B cell (primary cell): ENCODE results near the gene FAM151A. TPM values are rescaled to one million over a fixed set of nuclear protein-coding genes. Genes with fewer than 3 reads are reported as not detected.

Experiments used
- ATAC-seq: fragments of 200-7000 bp; cut with Tn5 transposase; one replicate; pipeline ENCODE4 v1.10.0; 2021; ENCODE audit warnings: low read depth, mild to moderate bottlenecking, moderate number of reproducible peaks, moderate library complexity
- CTCF ChIA-PET: fragments of 350-600 bp; sonication (Branson Sonifier 250); formaldehyde crosslinking; loops from one replicate; lab custom pipeline; 2021; ENCODE audit warnings: antibody characterized with exemption, inconsistent platforms; lab: Charles Lee
- POLR2A ChIA-PET: fragments of 350-600 bp; sonication (Branson Sonifier 250); formaldehyde crosslinking; loops from one replicate; lab custom pipeline; 2021; ENCODE audit warnings: antibody characterized with exemption; lab: Charles Lee
- DNase-seq: peaks from one replicate; pipeline ENCODE4 v3.0.0; 2013
- H2AFZ ChIP-seq: 2 replicates; pipeline ENCODE4 v1.6.1; 2012; ENCODE audit warnings: mild to moderate bottlenecking, low read depth, low read length; ENCODE audit not compliant: insufficient read depth, poor library complexity, severe bottlenecking
- H3K27ac ChIP-seq, 2 donors: 1 replicate in 1 of 2; 2 replicates in 1 of 2; pipeline ENCODE4 v1.5.1; 2012 to 2013; ENCODE audit warnings: low read length in 2 of 2, mild to moderate bottlenecking in 2 of 2, moderate library complexity in 1 of 2
- H3K27me3 ChIP-seq, 4 experiments: fragments of 200-600 bp in 1 of 4; sonication (generic) in 1 of 4; replicated peaks in 1 of 4; 1 replicate in 2 of 4; 2 replicates in 2 of 4; pipeline versions ENCODE4 v1.6.1 to v1.7.0; 2013 to 2016; ENCODE audit warnings: low read length in 3 of 4, mild to moderate bottlenecking in 2 of 4, mixed read lengths in 1 of 4, moderate library complexity in 1 of 4; ENCODE audit not compliant: insufficient read depth in 4 of 4, control insufficient read depth in 3 of 4; ENCODE audit errors: control extremely low read depth in 1 of 4
- H3K36me3 ChIP-seq, 2 experiments: replicated peaks in 1 of 2; 1 replicate in 1 of 2; 2 replicates in 1 of 2; pipeline versions ENCODE4 v1.6.1 to v1.7.1; 2013; ENCODE audit warnings: low read length in 1 of 2; ENCODE audit not compliant: insufficient read depth in 2 of 2, control insufficient read depth in 1 of 2; ENCODE audit errors: control extremely low read depth in 1 of 2, extremely low read depth in 1 of 2
- H3K4me1 ChIP-seq, 2 donors: fragments of 200-600 bp in 1 of 2; sonication (generic) in 1 of 2; 1 replicate in 1 of 2; 2 replicates in 1 of 2; pipeline versions ENCODE4 v1.5.1 to v1.6.1; 2013 to 2017; ENCODE audit warnings: low read length in 2 of 2; ENCODE audit not compliant: control insufficient read depth in 2 of 2, insufficient read depth in 2 of 2
- H3K4me2 ChIP-seq: replicated peaks from 2 replicates; pipeline ENCODE3; 2012; ENCODE audit warnings: mild to moderate bottlenecking, low read depth, low read length; ENCODE audit not compliant: poor library complexity, severe bottlenecking
- H3K4me3 ChIP-seq, 5 experiments: fragments of 200-600 bp in 1 of 5; sonication (generic) in 1 of 5; 1 replicate in 3 of 5; 2 replicates in 2 of 5; pipeline versions ENCODE4 v1.5.1 to v1.7.0; 2011 to 2016; ENCODE audit warnings: low read length in 4 of 5, mild to moderate bottlenecking in 4 of 5, low read depth in 2 of 5, control low read depth in 1 of 5, moderate library complexity in 1 of 5; ENCODE audit not compliant: insufficient read depth in 1 of 5; ENCODE audit errors: control extremely low read depth in 1 of 5, extremely low read depth in 1 of 5
- H3K79me2 ChIP-seq: fragments of 200-600 bp; sonication (generic); one replicate; pipeline ENCODE4 v1.6.0; 2016; ENCODE audit warnings: low read length; ENCODE audit not compliant: control insufficient read depth, insufficient read depth
- H3K9ac ChIP-seq: fragments of 200-600 bp; sonication (generic); 2 replicates; pipeline ENCODE4 v1.6.1; 2017; ENCODE audit warnings: mild to moderate bottlenecking, low read length, moderate library complexity
- H3K9me3 ChIP-seq, 3 donors: one replicate each; pipeline versions ENCODE4 v1.6.1 to v1.7.1; 2013; ENCODE audit warnings: low read length in 2 of 3; ENCODE audit not compliant: control insufficient read depth in 2 of 3, insufficient read depth in 1 of 3; ENCODE audit errors: control extremely low read depth in 1 of 3
- H4K20me1 ChIP-seq: 2 replicates; pipeline ENCODE4 v1.6.0; 2012; ENCODE audit warnings: mild to moderate bottlenecking, low read length; ENCODE audit not compliant: insufficient read depth, control insufficient read depth, poor library complexity, severe bottlenecking
- H3K27ac Mint-ChIP-seq: one replicate; pipeline ENCODE4 v1.8.0; 2021; ENCODE audit warnings: mixed read lengths
- H3K27me3 Mint-ChIP-seq: one replicate; pipeline ENCODE4 v1.8.0; 2021; ENCODE audit warnings: mixed read lengths
- H3K4me1 Mint-ChIP-seq: one replicate; pipeline ENCODE4 v1.8.0; 2021; ENCODE audit warnings: mixed read lengths
- H3K4me3 Mint-ChIP-seq: one replicate; pipeline ENCODE4 v1.8.0; 2021; ENCODE audit warnings: mixed read lengths
- H3K9me3 Mint-ChIP-seq: one replicate; pipeline ENCODE4 v1.8.0; 2022; ENCODE audit warnings: mixed read lengths; ENCODE audit not compliant: insufficient read depth
- EZH2 ChIP-seq: IDR thresholded peaks from 2 replicates; pipeline ENCODE4 v1.6.1; 2012; ENCODE audit warnings: borderline replicate concordance, low read depth, mild to moderate bottlenecking, moderate library complexity, low read length; ENCODE audit not compliant: insufficient read depth, poor library complexity, severe bottlenecking
- WGBS: methylation state at CpG from one replicate; pipeline ENCODE4 v1.1.5; 2013; ENCODE audit warnings: missing lambda C conversion rate; ENCODE audit not compliant: insufficient coverage; 5-methylcytosine and 5-hydroxymethylcytosine counted together
- intact Hi-C: fragments of 100-400 bp; cut with micrococcal nuclease; formaldehyde crosslinking; loops from one replicate; pipeline ENCODE4 v1.10.0; 2022
- polyA plus RNA-seq: library from polyadenylated mRNA; depleted of rRNA; stranded (reverse); fragments of >200 nt; gene quantifications from 2 replicates; pipeline ENCODE4 v1.2.3, GENCODE V29; 2012
- total RNA-seq, 2 donors: library from RNA; stranded (reverse); fragments of 120-200 nt in 1 of 2; gene quantifications; 1 replicate in 1 of 2; 2 replicates in 1 of 2; pipeline versions ENCODE4 v1.2.3 to v1.2.4, GENCODE V29; 2013 to 2022
- TF ChIP-seq, protein P1 (sequence below): fragments of 200-600 bp; IDR thresholded peaks from one replicate; pipeline ENCODE4 v1.8.0; 2022; ENCODE audit warnings: antibody characterized with exemption, mild to moderate bottlenecking

The FAM151A gene
- total and polyA plus RNA-seq, 2 donors (not counting 1 experiment from before 2014, with no cell fraction given) = not detected

- Histone ChIP-seq H3K27ac (no peak overlapping the region), H3K9ac (no peak overlapping the region), H3K9me3 (no peaks in the 10 kb centered on the region), H3K27me3 (no peaks in the 10 kb centered on the region), H3K4me1 (no peaks in the 10 kb centered on the region), H2AFZ (no peak overlapping the region), H3K4me2 (no peak overlapping the region), H4K20me1 (no peaks in the 10 kb centered on the region), H3K4me3 (no peak overlapping the region), H3K36me3 (no peaks in the 10 kb centered on the region), H3K79me2 (no peaks in the 10 kb centered on the region)
- intact Hi-C loops = no loop called here
- no peak for DNase-seq
- no peak for ATAC-seq
- Mint-ChIP-seq H3K4me1 (no peaks in the 10 kb centered on the region), H3K27me3 (peaks cover 10% of the 10 kb centered on the region), H3K4me3 (no peak overlapping the region), H3K27ac (no peak overlapping the region), H3K9me3 (no peaks in the 10 kb centered on the region)
- POLR2A ChIA-PET = no interaction called here
- WGBS = 92% methylated on average over 3 of the region's 5 CpGs
- TF ChIP-seq EZH2 = no peak
- TF ChIP-seq, protein P1, sequence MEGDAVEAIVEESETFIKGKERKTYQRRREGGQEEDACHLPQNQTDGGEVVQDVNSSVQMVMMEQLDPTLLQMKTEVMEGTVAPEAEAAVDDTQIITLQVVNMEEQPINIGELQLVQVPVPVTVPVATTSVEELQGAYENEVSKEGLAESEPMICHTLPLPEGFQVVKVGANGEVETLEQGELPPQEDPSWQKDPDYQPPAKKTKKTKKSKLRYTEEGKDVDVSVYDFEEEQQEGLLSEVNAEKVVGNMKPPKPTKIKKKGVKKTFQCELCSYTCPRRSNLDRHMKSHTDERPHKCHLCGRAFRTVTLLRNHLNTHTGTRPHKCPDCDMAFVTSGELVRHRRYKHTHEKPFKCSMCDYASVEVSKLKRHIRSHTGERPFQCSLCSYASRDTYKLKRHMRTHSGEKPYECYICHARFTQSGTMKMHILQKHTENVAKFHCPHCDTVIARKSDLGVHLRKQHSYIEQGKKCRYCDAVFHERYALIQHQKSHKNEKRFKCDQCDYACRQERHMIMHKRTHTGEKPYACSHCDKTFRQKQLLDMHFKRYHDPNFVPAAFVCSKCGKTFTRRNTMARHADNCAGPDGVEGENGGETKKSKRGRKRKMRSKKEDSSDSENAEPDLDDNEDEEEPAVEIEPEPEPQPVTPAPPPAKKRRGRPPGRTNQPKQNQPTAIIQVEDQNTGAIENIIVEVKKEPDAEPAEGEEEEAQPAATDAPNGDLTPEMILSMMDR = no peak
- CTCF ChIA-PET = no interaction called here
Measured at GRCh38 chr1:54566438-54567141, 56.7 kb downstream of the FAM151A start.

GRCh38 chr1:54565113-54565501 lies 58.2 kb downstream of the FAM151A start:
- no peak overlapping the region for H3K4me2 ChIP-seq
- TF ChIP-seq EZH2 = no peak
- intact Hi-C loops = no loop called here
- H3K36me3 ChIP-seq = no peaks in the 10 kb centered on the region
- H3K27ac ChIP-seq = no peak overlapping the region
- no peaks in the 10 kb centered on the region for H4K20me1 ChIP-seq
- peaks cover 0 to 3% (median 0%) of the 10 kb centered on the region in 4 experiments for H3K27me3 ChIP-seq
- H3K4me3 ChIP-seq = no peak overlapping the region
- H3K9me3 Mint-ChIP-seq = no peaks in the 10 kb centered on the region
- POLR2A ChIA-PET = no interaction called here
- DNase-seq (no peak), ATAC-seq (no peak)
- no peaks in the 10 kb centered on the region for H3K4me1 Mint-ChIP-seq
- no peaks in the 10 kb centered on the region for H3K79me2 ChIP-seq
- H2AFZ ChIP-seq = no peak overlapping the region
- no peak overlapping the region for H3K9ac ChIP-seq
- WGBS = 83% methylated on average over 3 of the region's 4 CpGs
- H3K27me3 Mint-ChIP-seq = peaks cover 10% of the 10 kb centered on the region
- H3K4me3 Mint-ChIP-seq = no peak overlapping the region
- H3K9me3 ChIP-seq = no peaks in the 10 kb centered on the region
- CTCF ChIA-PET = no interaction called here
- no peak overlapping the region for H3K27ac Mint-ChIP-seq
- no peaks in the 10 kb centered on the region for H3K4me1 ChIP-seq
